HepG2 (cell line): ENCODE results near the gene ADM. TPM values are rescaled to one million over a fixed set of nuclear protein-coding genes. Genes with fewer than 3 reads are reported as not detected.
A peak's percentile ranks its signal among the peaks of the same experiment; 100 is the strongest.

Source experiments
- CREB1 ChIP-seq, 2 experiments: fragments of 450-650 bp in 1 of 2; IDR thresholded peaks; 2 replicates each; pipeline ENCODE4 v1.6.1; 2016 to 2017; ENCODE audit warnings: control low read depth in 1 of 2, mild to moderate bottlenecking in 1 of 2, missing compliant biosample characterization in 1 of 2, missing genetic modification characterization in 1 of 2
- CREM ChIP-seq, 2 experiments: sonication (generic) in 1 of 2; formaldehyde crosslinking in 1 of 2; IDR thresholded peaks; 2 replicates each; pipeline versions ENCODE4 v1.4.0 to v1.6.1; 2016 to 2020; ENCODE audit warnings: antibody characterized with exemption in 1 of 2, mild to moderate bottlenecking in 1 of 2, missing genetic modification reagents in 1 of 2
- E2F2 ChIP-seq: sonication (generic); formaldehyde crosslinking; IDR thresholded peaks from 2 replicates; pipeline ENCODE4 v1.4.0; 2020; ENCODE audit warnings: missing genetic modification reagents, borderline replicate concordance
- EHMT2 ChIP-seq: fragments of 200-600 bp; sonication (generic); IDR thresholded peaks from 2 replicates; pipeline ENCODE4 v1.7.0; 2017; ENCODE audit warnings: antibody characterized with exemption, low read depth, low read length, borderline replicate concordance
- GATAD2A ChIP-seq: IDR thresholded peaks from 2 replicates; pipeline ENCODE4 v1.6.1; 2016
- HDAC1 ChIP-seq: sonication (generic); formaldehyde crosslinking; IDR thresholded peaks from 2 replicates; pipeline ENCODE4 v1.5.1; 2020; ENCODE audit warnings: mild to moderate bottlenecking, missing genetic modification reagents
- KAT7 ChIP-seq: IDR thresholded peaks from 2 replicates; pipeline ENCODE4 v1.6.1; 2018; ENCODE audit warnings: borderline replicate concordance, missing compliant biosample characterization
- KLF9 ChIP-seq: IDR thresholded peaks from 2 replicates; pipeline ENCODE4 v1.6.1; 2016; ENCODE audit warnings: low read depth
- MED1 ChIP-seq: sonication (generic); formaldehyde crosslinking; IDR thresholded peaks from 2 replicates; pipeline ENCODE4 v1.4.0; 2020; ENCODE audit warnings: missing genetic modification reagents
- NCOA2 ChIP-seq: sonication (generic); formaldehyde crosslinking; IDR thresholded peaks from 2 replicates; pipeline ENCODE4 v1.8.0; 2022; ENCODE audit warnings: inconsistent platforms
- NFE2L1 ChIP-seq: sonication (generic); formaldehyde crosslinking; IDR thresholded peaks from 2 replicates; pipeline ENCODE4 v1.4.0; 2020; ENCODE audit warnings: missing genetic modification reagents, mild to moderate bottlenecking, borderline replicate concordance
- NFKBIZ ChIP-seq: IDR thresholded peaks from 2 replicates; pipeline ENCODE4 v1.6.1; 2018; ENCODE audit warnings: missing genetic modification reagents, missing compliant biosample characterization
- PAXIP1 ChIP-seq: sonication (generic); formaldehyde crosslinking; conservative IDR thresholded peaks from 2 replicates; pipeline ENCODE4 v1.4.0; 2020; ENCODE audit warnings: mild to moderate bottlenecking, missing genetic modification reagents, moderate library complexity
- RBM39 ChIP-seq: fragments of 200-400 bp; formaldehyde crosslinking; IDR thresholded peaks from one replicate; pipeline ENCODE4 v1.6.1; 2018; ENCODE audit warnings: antibody characterized with exemption, mild to moderate bottlenecking, low read depth, low read length; ENCODE audit not compliant: poor library complexity, severe bottlenecking
- SIX1 ChIP-seq: sonication (generic); formaldehyde crosslinking; IDR thresholded peaks from 2 replicates; pipeline ENCODE4 v1.4.0; 2020; ENCODE audit warnings: missing genetic modification reagents, borderline replicate concordance
- SOX6 ChIP-seq, 2 experiments: fragments of 450-650 bp in 1 of 2; sonication (generic) in 1 of 2; formaldehyde crosslinking in 1 of 2; IDR thresholded peaks; 2 replicates each; pipeline versions ENCODE4 v1.4.0 to v1.6.1; 2017 to 2020; ENCODE audit warnings: antibody characterized with exemption in 1 of 2, mild to moderate bottlenecking in 1 of 2, missing genetic modification reagents in 1 of 2
- SRF ChIP-seq: IDR thresholded peaks from 2 replicates; pipeline ENCODE4 v1.6.1; 2011; ENCODE audit warnings: mild to moderate bottlenecking, low read depth, low read length, moderate library complexity
- THAP11 ChIP-seq: IDR thresholded peaks from 2 replicates; pipeline ENCODE4 v1.6.1; 2016; ENCODE audit warnings: missing biosample characterization, missing genetic modification reagents
- TOE1 ChIP-seq: sonication (generic); formaldehyde crosslinking; IDR thresholded peaks from 2 replicates; pipeline ENCODE4 v1.4.0; 2020; ENCODE audit warnings: mild to moderate bottlenecking, missing genetic modification reagents
- XBP1 ChIP-seq: sonication (generic); formaldehyde crosslinking; IDR thresholded peaks from 2 replicates; pipeline ENCODE4 v1.5.0; 2020; ENCODE audit warnings: missing genetic modification reagents
- ZBTB20 ChIP-seq: sonication (generic); formaldehyde crosslinking; IDR thresholded peaks from 2 replicates; pipeline ENCODE4 v1.8.1; 2023; ENCODE audit warnings: missing genetic modification reagents, low read depth, mild to moderate bottlenecking, borderline replicate concordance
- ZFP37 ChIP-seq: sonication (generic); formaldehyde crosslinking; IDR thresholded peaks from 2 replicates; pipeline ENCODE4 v1.4.0; 2020; ENCODE audit warnings: missing genetic modification reagents, borderline replicate concordance
- ZNF20 ChIP-seq: sonication (generic); formaldehyde crosslinking; IDR thresholded peaks from 2 replicates; pipeline ENCODE4 v1.4.0; 2020; ENCODE audit warnings: mild to moderate bottlenecking, moderate library complexity, missing genetic modification reagents
- ZNF383 ChIP-seq: sonication (generic); formaldehyde crosslinking; IDR thresholded peaks from 2 replicates; pipeline ENCODE4 v1.4.0; 2020; ENCODE audit warnings: missing genetic modification reagents, mild to moderate bottlenecking, borderline replicate concordance
- ZNF564 ChIP-seq: sonication (generic); formaldehyde crosslinking; IDR thresholded peaks from 2 replicates; pipeline ENCODE4 v1.8.1; 2023; ENCODE audit warnings: mild to moderate bottlenecking, missing genetic modification reagents
- ZSCAN22 ChIP-seq: sonication (generic); formaldehyde crosslinking; IDR thresholded peaks from 2 replicates; pipeline ENCODE4 v1.4.0; 2020; ENCODE audit warnings: mild to moderate bottlenecking, missing genetic modification reagents
- polyA plus RNA-seq, 8 experiments: library from polyadenylated mRNA; depleted of rRNA in 3 of 8; stranded (reverse) in 7 of 8; unstranded in 1 of 8; fragments of >200 nt; fragmentation: Illumina TruSeq in 4 of 8; extraction: Trizol in 4 of 8; gene quantifications; 2 replicates each; pipeline versions ENCODE4 v1.2.1 to v1.2.3, GENCODE V29; 2011 to 2016; ENCODE audit warnings: low read depth in 4 of 8, missing spikeins in 1 of 8, mixed read lengths in 1 of 8; ENCODE audit not compliant: insufficient read depth in 1 of 8
- total RNA-seq, 5 experiments: library from RNA; depleted of rRNA; stranded (reverse); fragments of >200 nt; fragmentation: Illumina TruSeq; extraction: Trizol; gene quantifications; 2 replicates each; pipeline ENCODE4 v1.2.3, GENCODE V29; 2016; ENCODE audit warnings: low read depth in 1 of 5
- TF ChIP-seq, protein P1 (sequence below): sonication (generic); formaldehyde crosslinking; IDR thresholded peaks from 2 replicates; pipeline ENCODE4 v1.4.0; 2020; ENCODE audit warnings: missing genetic modification reagents

The ADM gene
- total and polyA plus RNA-seq, 2 of the 13 experiments (the other 11 are each of a cell fraction or from before 2014, with no cell fraction given), result 10.7 to 26.1 TPM

- TF ChIP-seq PAXIP1 (peak; percentile 47), NCOA2 (CRISPR knock-in tag) (no peak), TOE1 (CRISPR knock-in tag) (no peak), GATAD2A (CRISPR knock-in tag) (peak; percentile 79), CREM (IDR thresholded peaks at IDR 0.05) (no peak), CREM (CRISPR knock-in tag; IDR thresholded peaks at IDR 0.05) (no peak), ZBTB20 (CRISPR knock-in tag) (no peak), XBP1 (CRISPR knock-in tag) (no peak), EHMT2 (no peak), ZNF20 (no peak), SIX1 (CRISPR knock-in tag) (peak; percentile 61), ZSCAN22 (CRISPR knock-in tag) (no peak), NFKBIZ (CRISPR knock-in tag) (0 out of 2 replicates have a peak, but pooled peaks have one; percentile 31), MED1 (CRISPR knock-in tag) (no peak), ZNF383 (CRISPR knock-in tag) (no peak), ZNF564 (CRISPR knock-in tag) (no peak), SOX6 (IDR thresholded peaks at IDR 0.05) (no peak), SOX6 (CRISPR knock-in tag; IDR thresholded peaks at IDR 0.05) (peak; percentile 37; the same call in 1 of the 2 replicates), THAP11 (0 out of 2 replicates have a peak, but pooled peaks have one; percentile 19), RBM39 (no peak), CREB1 (IDR thresholded peaks at IDR 0.05) (no peak), CREB1 (CRISPR knock-in tag; IDR thresholded peaks at IDR 0.05) (0 out of 2 replicates have a peak, but pooled peaks have one; percentile 31), ZFP37 (CRISPR knock-in tag) (no peak), KLF9 (CRISPR knock-in tag) (no peak), HDAC1 (CRISPR knock-in tag) (peak; percentile 44; the same call in 1 of the 2 replicates), NFE2L1 (no peak), SRF (no peak), KAT7 (CRISPR knock-in tag) (no peak), E2F2 (no peak)
- TF ChIP-seq, protein P1, sequence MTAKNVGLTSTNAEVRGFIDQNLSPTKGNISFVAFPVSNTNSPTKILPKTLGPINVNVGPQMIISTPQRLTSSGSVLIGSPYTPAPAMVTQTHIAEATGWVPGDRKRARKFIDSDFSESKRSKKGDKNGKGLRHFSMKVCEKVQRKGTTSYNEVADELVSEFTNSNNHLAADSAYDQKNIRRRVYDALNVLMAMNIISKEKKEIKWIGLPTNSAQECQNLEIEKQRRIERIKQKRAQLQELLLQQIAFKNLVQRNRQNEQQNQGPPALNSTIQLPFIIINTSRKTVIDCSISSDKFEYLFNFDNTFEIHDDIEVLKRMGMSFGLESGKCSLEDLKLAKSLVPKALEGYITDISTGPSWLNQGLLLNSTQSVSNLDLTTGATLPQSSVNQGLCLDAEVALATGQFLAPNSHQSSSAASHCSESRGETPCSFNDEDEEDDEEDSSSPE (CRISPR knock-in tag), result 0 out of 2 replicates have a peak, but pooled peaks have one; percentile 23
Observed at GRCh38 chr11:10282117-10282516, 22.8 kb upstream of the ADM start (continued).
